ENCODE data around the gene FAM20A. TPM values are rescaled to one million over a fixed set of nuclear protein-coding genes. Genes with fewer than 3 reads are reported as not detected.

Gene FAM20A
- total RNA-seq, 1 experiment from 2014 or later, result 0.11 TPM

GRCh38 chr17:68580236-68580770 is 20.9 kb downstream of the FAM20A start:
- no TSS peak for BruUV-seq (replicated peaks)
- CTCF ChIA-PET, result no interaction called here
- TF ChIP-seq EZH2 (IDR thresholded peaks at IDR 0.05; ENCODE audit: low read length, unreplicated experiment), result no peak
- no peak for TF ChIP-seq EZH2phosphoT487 (IDR thresholded peaks at IDR 0.05; ENCODE audit: borderline replicate concordance, low read length)
- TF ChIP-seq CTCF (conservative IDR thresholded peaks at IDR 0.05; ENCODE audit: low read depth, low read length), result no peak
- DNase-seq (no peak), ATAC-seq (no peak)
- Histone ChIP-seq H3K27me3 (ENCODE audit: low read length) (no peaks in the 10 kb centered on the region), H3K79me2 (ENCODE audit: low read length) (no peaks in the 10 kb centered on the region), H4K20me1 (ENCODE audit: low read length) (no peaks in the 10 kb centered on the region), H3K4me2 (ENCODE audit: low read length) (no peak overlapping the region), H3F3A (ENCODE audit: low read length, unreplicated experiment) (no peaks in the 10 kb centered on the region), H3K4me1 (ENCODE audit: insufficient read depth, low read length) (no peaks in the 10 kb centered on the region), H3K9ac (ENCODE audit: low read length) (no peak overlapping the region), H2AFZ (ENCODE audit: low read length) (no peak overlapping the region), H3K27ac (ENCODE audit: low read length) (no peak overlapping the region), H3K36me3 (ENCODE audit: low read depth, low read length) (no peaks in the 10 kb centered on the region), H3K9me3 (ENCODE audit: low read length) (no peaks in the 10 kb centered on the region), H3K9me2 (replicated peaks; ENCODE audit: low read length) (no peaks in the 10 kb centered on the region; the same call in 1 of the 2 replicates), H3K4me3 (ENCODE audit: low read length) (no peak overlapping the region)
- POLR2A ChIA-PET (ENCODE audit: unreplicated experiment), result no interaction called here
- intact Hi-C loops (cut with micrococcal nuclease), result no loop called here

GRCh38 chr17:68579194-68579927 is 21.8 kb downstream of the FAM20A start:
- no peaks in the 10 kb centered on the region for H3F3A ChIP-seq (ENCODE audit: low read length, unreplicated experiment)
- ATAC-seq, result no peak
- POLR2A ChIA-PET (ENCODE audit: unreplicated experiment), result interaction anchor here (0.7 kb wide), 1 partner anchor 64 kb away, joined by 5 read pairs; no protein-coding TSS in a partner anchor
- H2AFZ ChIP-seq (ENCODE audit: low read length), result no peak overlapping the region
- H3K9ac ChIP-seq (ENCODE audit: low read length), result no peak overlapping the region
- TF ChIP-seq CTCF (conservative IDR thresholded peaks at IDR 0.05; ENCODE audit: low read depth, low read length) (no peak), EZH2 (IDR thresholded peaks at IDR 0.05; ENCODE audit: low read length, unreplicated experiment) (no peak), EZH2phosphoT487 (IDR thresholded peaks at IDR 0.05; ENCODE audit: borderline replicate concordance, low read length) (no peak)
- no TSS peak for BruUV-seq (replicated peaks)
- no peak overlapping the region for H3K4me2 ChIP-seq (ENCODE audit: low read length)
- H3K9me3 ChIP-seq (ENCODE audit: low read length), result no peaks in the 10 kb centered on the region
- no peaks in the 10 kb centered on the region for H4K20me1 ChIP-seq (ENCODE audit: low read length)
- CTCF ChIA-PET, result no interaction called here
- H3K36me3 ChIP-seq (ENCODE audit: low read depth, low read length), result no peaks in the 10 kb centered on the region
- no peak overlapping the region for H3K4me3 ChIP-seq (ENCODE audit: low read length)
- H3K4me1 ChIP-seq (ENCODE audit: insufficient read depth, low read length), result no peaks in the 10 kb centered on the region
- H3K9me2 ChIP-seq (replicated peaks; ENCODE audit: low read length), result no peaks in the 10 kb centered on the region; the same call in 1 of the 2 replicates
- H3K27me3 ChIP-seq (ENCODE audit: low read length), result no peaks in the 10 kb centered on the region
- no peaks in the 10 kb centered on the region for H3K79me2 ChIP-seq (ENCODE audit: low read length)
- H3K27ac ChIP-seq (ENCODE audit: low read length), result no peak overlapping the region
- DNase-seq, result no peak
- intact Hi-C loops (cut with micrococcal nuclease), result no loop called here

- Histone ChIP-seq H3F3A (ENCODE audit: low read length, unreplicated experiment) (no peaks in the 10 kb centered on the region), H2AFZ (ENCODE audit: low read length) (no peak overlapping the region), H3K4me3 (ENCODE audit: low read length) (no peak overlapping the region), H3K36me3 (ENCODE audit: low read depth, low read length) (no peaks in the 10 kb centered on the region), H3K4me2 (ENCODE audit: low read length) (no peak overlapping the region), H3K9me3 (ENCODE audit: low read length) (no peaks in the 10 kb centered on the region), H4K20me1 (ENCODE audit: low read length) (no peaks in the 10 kb centered on the region), H3K27ac (ENCODE audit: low read length) (no peak overlapping the region), H3K9ac (ENCODE audit: low read length) (no peak overlapping the region), H3K79me2 (ENCODE audit: low read length) (no peaks in the 10 kb centered on the region), H3K4me1 (ENCODE audit: insufficient read depth, low read length) (no peaks in the 10 kb centered on the region), H3K27me3 (ENCODE audit: low read length) (no peaks in the 10 kb centered on the region), H3K9me2 (replicated peaks; ENCODE audit: low read length) (no peaks in the 10 kb centered on the region; the same call in 1 of the 2 replicates)
- no peak for DNase-seq
- ChIA-PET POLR2A (ENCODE audit: unreplicated experiment) (no interaction called here), CTCF (no interaction called here)
- TF ChIP-seq EZH2 (IDR thresholded peaks at IDR 0.05; ENCODE audit: low read length, unreplicated experiment) (no peak), EZH2phosphoT487 (IDR thresholded peaks at IDR 0.05; ENCODE audit: borderline replicate concordance, low read length) (no peak), CTCF (conservative IDR thresholded peaks at IDR 0.05; ENCODE audit: low read depth, low read length) (no peak)
- no TSS peak for BruUV-seq (replicated peaks)
- ATAC-seq, result no peak
- intact Hi-C loops (cut with micrococcal nuclease), result no loop called here
Observed at GRCh38 chr17:68578236-68578635, 22.9 kb downstream of the FAM20A start.
